Pancreas (tissue), 10 donors: ENCODE results near the gene NPR3. TPM values are rescaled to one million over a fixed set of nuclear protein-coding genes. Genes with fewer than 3 reads are reported as not detected.

Experiments
- ATAC-seq, 4 donors: fragments of 200-7000 bp; cut with Tn5 transposase; one replicate each; pipeline versions ENCODE4 v1.8.0 to v1.9.1; 2020; ENCODE audit warnings: mild to moderate bottlenecking in 4 of 4, moderate library complexity in 4 of 4
- DNase-seq, 6 donors: peaks; one replicate each; pipeline ENCODE4 v3.0.0-alpha.2; 2020
- FAIRE-seq: peaks from 2 replicates; lab custom pipeline; 2012; peaks lifted over from hg19 to GRCh38; lab: Jason Lieb, UNC
- H3K27ac ChIP-seq, 4 donors: fragments of 200-600 bp; sonication (generic); 1 replicate in 3 of 4; 2 replicates in 1 of 4; pipeline versions ENCODE4 v1.5.0 to v1.8.0; 2020
- H3K27me3 ChIP-seq, 4 donors: fragments of 200-600 bp; one replicate each; pipeline ENCODE4 v1.8.0; 2021
- H3K36me3 ChIP-seq, 3 donors: fragments of 200-600 bp; sonication (generic) in 1 of 3; one replicate each; pipeline versions ENCODE4 v1.5.0 to v1.8.0; 2020 to 2021
- H3K4me1 ChIP-seq, 3 donors: fragments of 200-600 bp; one replicate each; pipeline ENCODE4 v1.8.0; 2021
- H3K4me3 ChIP-seq, 4 donors: fragments of 200-600 bp; sonication (generic) in 2 of 4; one replicate each; pipeline versions ENCODE4 v1.5.0 to v1.8.0; 2020 to 2021
- H3K9me3 ChIP-seq, 4 donors: fragments of 200-600 bp; one replicate each; pipeline ENCODE4 v1.8.0; 2021
- WGBS, 2 donors: extraction: QIAGEN DNeasy Blood & Tissue Kit; methylation state at CpG; one replicate each; pipeline ENCODE4 v1.1.7; 2013; 5-methylcytosine and 5-hydroxymethylcytosine counted together
- intact Hi-C, 3 donors: fragments of 100-400 bp; cut with DNase I; formaldehyde crosslinking; loops; one replicate each; pipeline versions ENCODE4 v1.11.1 to v1.14.2; 2022
- polyA plus RNA-seq, 2 donors: library from polyadenylated mRNA; stranded (reverse); fragments of 200-250 nt; gene quantifications; one replicate each; pipeline ENCODE4 v1.2.3, GENCODE V29; 2013
- total RNA-seq, 6 donors: library from RNA; stranded (reverse); fragmentation: NEBNext Ultra II Directional in 4 of 6; extraction: Animal tissue kit (Norgen Biotek cat#: 25700) in 4 of 6; gene quantifications; one replicate each; pipeline versions ENCODE4 v1.2.1 to v1.2.4, GENCODE V29; 2021 to 2023
- TF ChIP-seq, protein P1 (sequence below), 4 donors: fragments of 200-600 bp; sonication (generic) in 3 of 4; IDR thresholded peaks; one replicate each; pipeline versions ENCODE4 v1.5.0 to v1.8.0; 2021; ENCODE audit warnings: antibody characterized with exemption in 4 of 4
- donor health status: healthy with polysubstance abuse.
- donor health status: DM: no; HTN: no; CAD: no; lungs with moderate emphysema.
- donor health status: DM: no; HTN: no; CAD: no.
- donor health status: control.
- donor health status: control.
- donor health status: Bipolar disorder and iron deficiency.
- donor health status: DM: yes; HTN: yes; CAD: no.
- donor health status: DM: no; HTN: no; CAD: no.
- donor health status: DM: no; HTN: no; CAD: no.
- donor health status: DM: yes; HTN: yes; CAD: no.

Gene NPR3
- total and polyA plus RNA-seq, 8 donors, result 0.25 to 1.3 (median 0.54) TPM

DNA sequence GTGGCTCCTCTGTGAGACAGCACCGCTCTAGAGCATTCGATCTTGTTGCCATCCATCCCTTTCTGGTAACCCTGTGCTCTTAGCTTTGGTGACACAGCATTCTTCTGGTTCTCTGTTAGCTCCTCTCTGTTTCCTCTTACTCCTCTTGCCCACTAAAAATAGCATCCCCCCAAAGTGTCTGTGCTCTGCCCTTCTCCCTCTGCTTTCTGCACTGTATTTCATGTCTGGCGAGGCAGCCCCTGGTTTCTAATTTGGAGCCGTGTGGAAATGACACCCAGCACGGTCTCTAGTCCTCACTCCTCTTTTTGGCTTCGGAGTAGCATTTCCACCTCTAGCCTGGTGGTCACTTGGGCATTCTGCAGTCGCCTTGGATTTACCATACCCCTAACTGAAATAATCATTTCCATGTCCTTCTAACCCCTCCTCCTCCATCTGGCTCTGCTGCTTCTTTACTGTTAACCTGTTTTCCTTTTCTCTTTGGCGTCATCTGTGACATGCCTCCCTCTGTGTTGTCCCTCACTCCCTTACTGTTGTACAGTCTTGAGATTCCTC, 23.8 kb downstream of the NPR3 start:
- TF ChIP-seq, protein P1, sequence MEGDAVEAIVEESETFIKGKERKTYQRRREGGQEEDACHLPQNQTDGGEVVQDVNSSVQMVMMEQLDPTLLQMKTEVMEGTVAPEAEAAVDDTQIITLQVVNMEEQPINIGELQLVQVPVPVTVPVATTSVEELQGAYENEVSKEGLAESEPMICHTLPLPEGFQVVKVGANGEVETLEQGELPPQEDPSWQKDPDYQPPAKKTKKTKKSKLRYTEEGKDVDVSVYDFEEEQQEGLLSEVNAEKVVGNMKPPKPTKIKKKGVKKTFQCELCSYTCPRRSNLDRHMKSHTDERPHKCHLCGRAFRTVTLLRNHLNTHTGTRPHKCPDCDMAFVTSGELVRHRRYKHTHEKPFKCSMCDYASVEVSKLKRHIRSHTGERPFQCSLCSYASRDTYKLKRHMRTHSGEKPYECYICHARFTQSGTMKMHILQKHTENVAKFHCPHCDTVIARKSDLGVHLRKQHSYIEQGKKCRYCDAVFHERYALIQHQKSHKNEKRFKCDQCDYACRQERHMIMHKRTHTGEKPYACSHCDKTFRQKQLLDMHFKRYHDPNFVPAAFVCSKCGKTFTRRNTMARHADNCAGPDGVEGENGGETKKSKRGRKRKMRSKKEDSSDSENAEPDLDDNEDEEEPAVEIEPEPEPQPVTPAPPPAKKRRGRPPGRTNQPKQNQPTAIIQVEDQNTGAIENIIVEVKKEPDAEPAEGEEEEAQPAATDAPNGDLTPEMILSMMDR (IDR thresholded peaks at IDR 0.05), result no peak
- intact Hi-C loops, result no loop called here
- no peaks in the 10 kb centered on the region for H3K4me1 ChIP-seq
- H3K9me3 ChIP-seq, result no peaks in the 10 kb centered on the region
- DNase-seq (no peak), ATAC-seq (no peak), FAIRE-seq (no peak)
- no peaks in the 10 kb centered on the region for H3K36me3 ChIP-seq
- H3K27ac ChIP-seq, result no peak overlapping the region
- 43 to 64% methylated on average over 8 of the region's 8 CpGs for WGBS, 2 donors
- no peaks in the 10 kb centered on the region for H3K27me3 ChIP-seq
- H3K4me3 ChIP-seq, result no peak overlapping the region

DNA sequence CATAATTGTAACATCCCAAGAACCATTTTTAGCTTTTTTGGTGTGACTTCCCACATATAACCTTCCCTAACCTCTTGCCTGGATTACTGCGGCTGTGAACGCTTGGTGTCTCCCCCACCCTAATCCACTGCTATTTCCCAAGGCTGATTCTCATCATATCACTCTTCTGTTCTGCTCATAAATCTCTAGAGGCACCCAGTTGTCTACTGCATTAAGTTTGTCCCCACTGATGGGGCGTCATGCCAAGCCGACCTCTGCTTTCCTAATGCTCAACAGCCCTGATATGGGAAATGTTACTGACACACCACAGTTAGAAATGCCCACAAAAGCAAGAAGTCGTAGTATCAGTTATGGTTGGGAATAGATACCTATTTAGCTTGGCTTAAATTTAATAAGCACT, 24.4 kb downstream of the NPR3 start:
- TF ChIP-seq, protein P1 (IDR thresholded peaks at IDR 0.05), result no peak
- FAIRE-seq, result no peak
- H3K9me3 ChIP-seq, result no peaks in the 10 kb centered on the region
- no peak for ATAC-seq
- no peaks in the 10 kb centered on the region for H3K4me1 ChIP-seq
- no peak overlapping the region for H3K4me3 ChIP-seq
- H3K36me3 ChIP-seq, result no peaks in the 10 kb centered on the region
- no peak overlapping the region for H3K27ac ChIP-seq
- intact Hi-C loops, result no loop called here
- no peak for DNase-seq
- no peaks in the 10 kb centered on the region for H3K27me3 ChIP-seq
- 68 to 75% methylated on average over 5 of the region's 5 CpGs for WGBS, 2 donors

DNA sequence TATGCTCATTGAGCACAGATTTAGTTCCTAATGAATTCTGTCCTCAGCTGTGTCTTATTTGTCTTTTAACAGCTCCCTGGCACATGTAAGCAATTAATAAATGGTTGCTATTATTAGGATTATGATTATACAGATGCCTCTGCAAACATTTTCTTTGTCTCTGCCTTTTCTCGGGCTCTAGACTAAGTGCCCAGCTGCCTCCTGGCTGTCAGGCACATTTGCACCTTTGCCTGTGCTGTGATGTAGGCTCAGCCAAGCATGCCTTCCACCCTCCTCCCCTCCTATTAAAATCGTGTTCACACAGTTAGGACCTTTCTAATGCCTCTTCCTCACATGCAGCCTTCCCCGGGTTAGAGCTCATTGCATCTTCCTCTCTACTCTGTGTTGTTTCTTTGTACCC, 25.7 kb downstream of the NPR3 start:
- DNase-seq (no peak), ATAC-seq (no peak)

DNA sequence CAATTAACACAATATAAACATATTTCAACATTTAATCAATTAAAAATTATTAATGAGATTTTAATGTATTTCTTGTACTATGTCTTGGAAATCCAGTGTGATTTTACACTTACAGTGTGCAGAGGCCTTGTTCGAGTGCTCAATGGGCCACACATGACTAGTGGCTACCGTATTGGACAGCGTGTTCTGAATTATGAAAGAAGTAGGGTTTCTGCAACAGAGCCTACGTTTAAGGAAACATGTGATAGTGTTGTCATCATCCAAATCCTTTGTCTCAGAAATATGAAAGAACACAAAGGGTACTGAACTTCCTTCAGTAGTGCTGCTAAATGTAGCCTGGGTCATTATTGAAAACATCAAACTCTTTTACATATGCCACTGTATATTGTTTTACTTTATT, 29.5 kb downstream of the NPR3 start:
- Histone ChIP-seq H3K36me3 (no peaks in the 10 kb centered on the region), H3K27ac (no peak overlapping the region), H3K9me3 (no peaks in the 10 kb centered on the region), H3K4me3 (no peak overlapping the region), H3K4me1 (no peaks in the 10 kb centered on the region), H3K27me3 (no peaks in the 10 kb centered on the region)
- FAIRE-seq, result no peak
- intact Hi-C loops, result no loop called here
- DNase-seq, result no peak
- WGBS, 2 donors, result 61 to 79% methylated on average over 4 of the region's 4 CpGs
- TF ChIP-seq, protein P1 (IDR thresholded peaks at IDR 0.05), result no peak
- ATAC-seq, result no peak

More for the DNA sequence above, 25.7 kb downstream of the NPR3 start:
- WGBS, 2 donors, result 40 to 47% methylated on average over 3 of the region's 3 CpGs
- no peak overlapping the region for H3K4me3 ChIP-seq
- H3K36me3 ChIP-seq, result no peaks in the 10 kb centered on the region
- H3K27me3 ChIP-seq, result no peaks in the 10 kb centered on the region
- no peak overlapping the region for H3K27ac ChIP-seq
- H3K4me1 ChIP-seq, result no peaks in the 10 kb centered on the region
- no peak for FAIRE-seq
- intact Hi-C loops, result no loop called here
- no peaks in the 10 kb centered on the region for H3K9me3 ChIP-seq
- TF ChIP-seq, protein P1 (IDR thresholded peaks at IDR 0.05), result no peak

DNA sequence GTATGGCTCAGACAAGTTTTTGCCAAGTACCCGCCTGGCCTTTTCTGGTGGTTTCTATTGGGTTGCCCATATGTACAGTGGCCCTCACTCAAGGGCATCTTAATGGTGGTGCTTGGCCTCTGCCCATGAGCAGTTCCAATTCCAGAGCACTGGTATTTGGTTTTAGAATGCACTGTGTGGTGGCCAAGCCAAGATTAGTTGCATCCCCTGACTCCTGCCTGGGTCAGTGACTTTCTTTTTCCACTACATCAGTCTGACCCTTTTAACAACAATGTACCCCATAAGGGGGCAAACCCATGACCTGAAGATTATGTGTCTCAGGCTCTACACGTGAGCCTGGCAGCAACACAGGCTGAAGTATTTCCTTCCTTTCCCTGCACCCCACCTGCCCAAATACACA, 34.2 kb downstream of the NPR3 start:
- DNase-seq (no peak), ATAC-seq (no peak), FAIRE-seq (no peak)
- no peaks in the 10 kb centered on the region for H3K4me1 ChIP-seq
- 50 to 54% methylated on average over 2 of the region's 2 CpGs for WGBS, 2 donors
- TF ChIP-seq, protein P1 (IDR thresholded peaks at IDR 0.05), result no peak
- no peaks in the 10 kb centered on the region for H3K36me3 ChIP-seq
- no peaks in the 10 kb centered on the region for H3K9me3 ChIP-seq
- H3K27ac ChIP-seq, result no peak overlapping the region
- intact Hi-C loops, result no loop called here
- H3K27me3 ChIP-seq, result no peaks in the 10 kb centered on the region
- H3K4me3 ChIP-seq, result no peak overlapping the region
